ENCODE data around the gene OCA2.

- TF ChIP-seq CTCF (IDR thresholded peaks at IDR 0.05; ENCODE audit: low read length) (no peak), EZH2 (optimal IDR thresholded peaks at IDR 0.05; ENCODE audit: low read depth, low read length) (no peak)
Observed at GRCh38 chr15:28097656-28098359, 1.3 kb downstream of the OCA2 start.
